ENCODE data around the gene RPIA. TPM values are rescaled to one million over a fixed set of nuclear protein-coding genes. Genes with fewer than 3 reads are reported as not detected.
"Not testable (repeated sequence)": the region's sequence is repeated elsewhere in the genome, so short reads cannot be mapped to it uniquely, and the experiment has no call there.

Gene RPIA
- total and polyA plus RNA-seq, 2 of the 4 experiments (the other 2 are of a cell fraction): 4.1 to 8.6 TPM

GRCh38 chr2:88642278-88642677 lies 49.2 kb upstream of the RPIA start (continued):
- TF ChIP-seq USF2 (IDR thresholded peaks at IDR 0.05; ENCODE audit: low read depth, low read length) (no peak), FOS (IDR thresholded peaks at IDR 0.05; ENCODE audit: low read depth, low read length) (no peak), CHD1 (IDR thresholded peaks at IDR 0.05; ENCODE audit: low read depth, low read length) (no peak), RCOR1 (IDR thresholded peaks at IDR 0.05; ENCODE audit: insufficient replicate concordance, low read length) (no peak), RFX5 (IDR thresholded peaks at IDR 0.05; ENCODE audit: low read depth, low read length) (no peak), MAFK (IDR thresholded peaks at IDR 0.05; ENCODE audit: low read depth, low read length) (no peak), POLR2A (IDR thresholded peaks at IDR 0.05; ENCODE audit: low read depth, low read length) (no peak)

DNA sequence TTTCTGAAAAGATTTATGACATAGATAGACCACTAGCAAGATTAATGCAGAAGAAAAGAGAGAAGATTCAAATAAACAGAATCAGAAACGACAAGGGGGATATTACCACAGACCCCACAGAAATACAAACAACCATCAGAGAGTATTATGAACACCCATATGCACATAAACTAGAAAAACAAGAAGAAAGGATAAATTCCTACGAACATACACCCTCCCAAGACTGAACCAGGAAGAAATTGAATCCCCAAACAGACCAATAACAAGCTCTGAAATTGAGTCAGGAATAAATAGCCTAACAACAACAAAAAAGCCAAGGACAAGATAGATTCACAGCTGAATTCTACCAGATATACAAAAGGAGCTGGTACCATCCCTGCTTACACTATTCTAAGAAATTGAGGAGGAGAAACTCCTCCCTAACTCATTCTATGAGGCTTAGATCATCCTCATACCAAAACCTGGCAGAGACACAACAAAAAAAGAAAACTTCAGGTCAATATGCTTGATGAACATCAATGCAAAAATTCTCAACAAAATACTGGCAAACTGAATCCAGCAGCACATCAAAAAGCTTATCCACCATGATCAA lies 46.1 kb upstream of the RPIA start:
- POLR2A ChIA-PET (ENCODE audit: unreplicated experiment); H3K4ac ChIP-seq (ENCODE audit: low read depth, low read length); H2BK120ac ChIP-seq (ENCODE audit: low read depth, low read length); ATAC-seq (ENCODE audit: low read depth); H3K56ac ChIP-seq (ENCODE audit: extremely low read depth, insufficient read depth, low read length); H3K36me3 ChIP-seq (ENCODE audit: control insufficient read depth, insufficient read depth, low read length); H4K8ac ChIP-seq (ENCODE audit: low read depth in 2 of 2, low read length in 2 of 2); dilution Hi-C loops (cut with HindIII; ENCODE audit: low sequenced_read_pairs, unreplicated experiment); BruUV-seq (replicated peaks); H3K23ac ChIP-seq (ENCODE audit: low read depth, low read length); H2AFZ ChIP-seq (replicated peaks; ENCODE audit: low read length, poor library complexity); H2BK5ac ChIP-seq (ENCODE audit: low read depth, low read length, poor library complexity, severe bottlenecking); H2BK20ac ChIP-seq (ENCODE audit: low read depth, low read length); H4K91ac ChIP-seq (ENCODE audit: insufficient read depth, low read depth, low read length); intact Hi-C loops (cut with micrococcal nuclease); H3K9me3 ChIP-seq (ENCODE audit: control insufficient read depth, insufficient read depth, low read length); H4K5ac ChIP-seq (ENCODE audit: low read depth, low read length); H3K14ac ChIP-seq (replicated peaks; ENCODE audit: low read depth, low read length); H3K9me1 ChIP-seq (ENCODE audit: insufficient read depth, low read length); H3K27me3 ChIP-seq (ENCODE audit: control insufficient read depth, insufficient read depth, low read length); H3K27ac ChIP-seq (ENCODE audit: insufficient read depth, low read length); H3K4me1 ChIP-seq (ENCODE audit: control insufficient read depth, insufficient read depth, low read length); DNase-seq; H2AK9ac ChIP-seq (replicated peaks; ENCODE audit: low read depth, low read length, poor library complexity); H3K4me3 ChIP-seq (ENCODE audit: insufficient read depth, low read depth, low read length); H3K18ac ChIP-seq (ENCODE audit: low read depth, low read length); H2AK5ac ChIP-seq (ENCODE audit: low read depth, low read length); in situ Hi-C loops (cut with MboI; ENCODE audit: low sequenced_read_pairs); H2BK15ac ChIP-seq (ENCODE audit: low read depth, low read length); H3K4me2 ChIP-seq (ENCODE audit: low read depth, low read length); H3K79me1 ChIP-seq (ENCODE audit: low read depth in 1 of 2, low read length in 2 of 2); H3K9ac ChIP-seq (ENCODE audit: low read depth, low read length); H4K20me1 ChIP-seq (ENCODE audit: insufficient read depth, low read length): not testable (repeated sequence)
- WGBS, 2 experiments (ENCODE audit: extremely low coverage in 2 of 2, insufficient read length in 1 of 2): no CpG with 5 or more reads among the region's 2 CpGs
- CTCF ChIA-PET: interaction anchor here (0.6 to 1.6 kb wide), 3 partner anchors 12 to 28 kb away, joined by 3 to 8 read pairs (median 5); no protein-coding TSS in a partner anchor
